GM23338 (cell line): ENCODE data around the gene ZNF778. TPM values are rescaled to one million over a fixed set of nuclear protein-coding genes. Genes with fewer than 3 reads are reported as not detected.
A peak's percentile ranks its signal among the peaks of the same experiment; 100 is the strongest.

Source experiments
- ATAC-seq: fragments of 200-7000 bp; cut with Tn5 transposase; 3 replicates; pipeline ENCODE4 v1.9.1; 2020
- DNase-seq: peaks from one replicate; pipeline ENCODE4 v3.0.0-alpha.2; 2015; ENCODE audit warnings: low spot score
- H2AFZ ChIP-seq: fragments of 200-600 bp; sonication (generic); 2 replicates; pipeline ENCODE4 v1.8.0; 2016; ENCODE audit warnings: antibody characterized with exemption, mild to moderate bottlenecking, moderate library complexity
- H3F3A ChIP-seq: fragments of 200-600 bp; sonication (generic); replicated peaks from 2 replicates; pipeline ENCODE4 v1.8.0; 2017; ENCODE audit warnings: antibody characterized with exemption, mixed run types, low read depth
- H3K27ac ChIP-seq: fragments of 200-600 bp; sonication (generic); 2 replicates; pipeline ENCODE4 v1.6.1; 2016; ENCODE audit warnings: low read depth
- H3K27me3 ChIP-seq: fragments of 200-600 bp; sonication (generic); 2 replicates; pipeline ENCODE4 v1.8.0; 2016; ENCODE audit warnings: mild to moderate bottlenecking, mixed run types, moderate library complexity; ENCODE audit not compliant: insufficient read depth
- H3K36me3 ChIP-seq: fragments of 200-600 bp; sonication (generic); 2 replicates; pipeline ENCODE4 v1.8.0; 2016; ENCODE audit warnings: mild to moderate bottlenecking; ENCODE audit not compliant: insufficient read depth
- H3K4me1 ChIP-seq: fragments of 200-600 bp; sonication (generic); 2 replicates; pipeline ENCODE4 v1.8.0; 2016; ENCODE audit warnings: mild to moderate bottlenecking, moderate library complexity; ENCODE audit not compliant: insufficient read depth
- H3K4me2 ChIP-seq: fragments of 200-600 bp; sonication (generic); 2 replicates; pipeline ENCODE4 v1.7.1; 2017; ENCODE audit warnings: mixed run types
- H3K4me3 ChIP-seq: fragments of 200-600 bp; sonication (generic); 2 replicates; pipeline ENCODE4 v1.6.1; 2016; ENCODE audit warnings: mixed run types
- H3K79me2 ChIP-seq: fragments of 200-600 bp; sonication (generic); replicated peaks from 2 replicates; pipeline ENCODE4 v1.8.0; 2017; ENCODE audit warnings: mild to moderate bottlenecking; ENCODE audit not compliant: insufficient read depth
- H3K9me2 ChIP-seq: fragments of 200-600 bp; sonication (generic); 2 replicates; pipeline ENCODE4 v1.8.0; 2017; ENCODE audit not compliant: insufficient read depth
- H4K20me1 ChIP-seq: fragments of 200-600 bp; sonication (generic); replicated peaks from 2 replicates; pipeline ENCODE4 v1.8.0; 2017; ENCODE audit warnings: mild to moderate bottlenecking; ENCODE audit not compliant: insufficient read depth
- H3K27ac Mint-ChIP-seq: 2 replicates; pipeline ENCODE4 v1.8.0; 2020; ENCODE audit warnings: inconsistent platforms, mild to moderate bottlenecking, moderate library complexity, mixed read lengths
- H3K27me3 Mint-ChIP-seq: 3 replicates; pipeline ENCODE4 v1.8.0; 2022; ENCODE audit warnings: low read depth, mild to moderate bottlenecking, moderate library complexity, mixed read lengths, inconsistent platforms; ENCODE audit not compliant: insufficient read depth, poor library complexity
- H3K36me3 Mint-ChIP-seq: 3 replicates; pipeline ENCODE4 v1.8.0; 2021; ENCODE audit warnings: low read depth, mild to moderate bottlenecking, inconsistent platforms, moderate library complexity, mixed read lengths
- H3K4me1 Mint-ChIP-seq: 3 replicates; pipeline ENCODE4 v1.8.0; 2020; ENCODE audit warnings: mild to moderate bottlenecking, inconsistent platforms, mixed read lengths
- H3K4me3 Mint-ChIP-seq: 3 replicates; pipeline ENCODE4 v1.8.0; 2021; ENCODE audit warnings: moderate library complexity, mild to moderate bottlenecking, inconsistent platforms, mixed read lengths
- H3K9me3 Mint-ChIP-seq: 3 replicates; pipeline ENCODE4 v1.8.0; 2020; ENCODE audit warnings: moderate library complexity, mild to moderate bottlenecking, inconsistent platforms, mixed read lengths
- CREB1 ChIP-seq: fragments of 250-450 bp; sonication (Bioruptor Pico); IDR thresholded peaks from 2 replicates; pipeline ENCODE4 v1.5.0; 2020; ENCODE audit warnings: low read depth, mild to moderate bottlenecking, moderate library complexity
- CTCF ChIP-seq, 2 experiments: fragments of 200-600 bp in 1 of 2; sonication (generic) in 1 of 2; conservative IDR thresholded peaks; 2 replicates each; pipeline versions ENCODE4 v1.5.1 to v1.6.1; 2016 to 2017; ENCODE audit warnings: antibody characterized with exemption in 2 of 2, low read depth in 2 of 2, mild to moderate bottlenecking in 2 of 2, moderate library complexity in 1 of 2
- ETS1 ChIP-seq: IDR thresholded peaks from 2 replicates; pipeline ENCODE4 v1.6.1; 2016; ENCODE audit warnings: antibody characterized with exemption
- EZH2 ChIP-seq: fragments of 200-600 bp; sonication (generic); IDR thresholded peaks from one replicate; pipeline ENCODE4 v1.8.0; 2017; ENCODE audit warnings: antibody characterized with exemption, mild to moderate bottlenecking, low read depth; ENCODE audit not compliant: unreplicated experiment
- EZH2phosphoT487 ChIP-seq: fragments of 200-600 bp; sonication (generic); IDR thresholded peaks from one replicate; pipeline ENCODE4 v1.8.1; 2018; ENCODE audit warnings: antibody characterized with exemption; ENCODE audit not compliant: unreplicated experiment
- JUNB ChIP-seq: IDR thresholded peaks from one replicate; pipeline ENCODE4 v1.6.1; 2016; ENCODE audit warnings: antibody characterized with exemption; ENCODE audit not compliant: unreplicated experiment
- NANOG ChIP-seq: IDR thresholded peaks from 2 replicates; pipeline ENCODE4 v1.6.1; 2016; ENCODE audit warnings: antibody characterized with exemption, borderline replicate concordance
- POLR2AphosphoS5 ChIP-seq: IDR thresholded peaks from 2 replicates; pipeline ENCODE4 v1.6.1; 2016; ENCODE audit warnings: antibody characterized with exemption, low read depth
- REST ChIP-seq: IDR thresholded peaks from one replicate; pipeline ENCODE4 v1.6.1; 2018; ENCODE audit warnings: antibody characterized with exemption; ENCODE audit not compliant: unreplicated experiment
- STAT1 ChIP-seq: IDR thresholded peaks from one replicate; pipeline ENCODE4 v1.6.1; 2016; ENCODE audit warnings: antibody characterized with exemption; ENCODE audit not compliant: unreplicated experiment
- ZNF114 ChIP-seq: fragments of 250-450 bp; sonication (Bioruptor Pico); IDR thresholded peaks from 2 replicates; pipeline ENCODE4 v1.5.0; 2020; ENCODE audit warnings: mild to moderate bottlenecking, moderate library complexity
- ZNF331 ChIP-seq: fragments of 250-450 bp; sonication (Bioruptor Pico); IDR thresholded peaks from 2 replicates; pipeline ENCODE4 v1.5.0; 2020; ENCODE audit warnings: low read depth, mild to moderate bottlenecking, moderate library complexity
- ZNF462 ChIP-seq: fragments of 250-450 bp; sonication (Bioruptor Pico); IDR thresholded peaks from 2 replicates; pipeline ENCODE4 v1.5.0; 2020; ENCODE audit warnings: mild to moderate bottlenecking, moderate library complexity
- polyA plus RNA-seq: library from polyadenylated mRNA; unstranded; fragments of >200 nt; fragmentation: Nextera tagmentation; extraction: Ambion mirVana; gene quantifications from 2 replicates; pipeline ENCODE4 v1.2.1, GENCODE V29; 2016
- total RNA-seq: library from RNA; depleted of rRNA; stranded (reverse); fragments of >200 nt; shearing (Covaris generic); gene quantifications from 2 replicates; pipeline ENCODE4 v1.2.3, GENCODE V29; 2014

ZNF778 gene
- total and polyA plus RNA-seq, 2 experiments from 2014 or later: 7.9 to 43.4 TPM

GRCh38 chr16:89199241-89200123 lies 18.0 kb upstream of the ZNF778 start:
- Histone ChIP-seq H3K27me3 (peaks cover 36% of the 10 kb centered on the region), H3K4me3 (peak overlapping the region; percentile 66), H3K4me2 (peak overlapping the region; percentile 88), H3K4me1 (peaks cover 7% of the 10 kb centered on the region; the same call in 1 of the 2 replicates), H4K20me1 (no peaks in the 10 kb centered on the region), H2AFZ (no peak overlapping the region), H3K36me3 (no peaks in the 10 kb centered on the region), H3K9me2 (no peaks in the 10 kb centered on the region), H3K79me2 (no peaks in the 10 kb centered on the region), H3F3A (0 out of 2 replicates have a peak, but pooled peaks cover 6% of the 10 kb centered on the region), H3K27ac (no peak overlapping the region)
- H3K4me1 Mint-ChIP-seq: peaks cover 5% of the 10 kb centered on the region; the same call in 2 of the 3 replicates
- DNase-seq (no peak), ATAC-seq (no peak)
- peaks cover 7% of the 10 kb centered on the region; the same call in 2 of the 3 replicates for H3K9me3 Mint-ChIP-seq
- no peak overlapping the region for H3K27ac Mint-ChIP-seq
- TF ChIP-seq CREB1 (CRISPR knock-in tag) (no peak), ZNF331 (CRISPR knock-in tag) (no peak), ZNF114 (CRISPR knock-in tag) (no peak), ZNF462 (CRISPR knock-in tag) (no peak), ETS1 (no peak), EZH2 (no peak), STAT1 (no peak), CTCF (conservative IDR thresholded peaks at IDR 0.05; ENCODE audit: low read depth in 2 of 2) (no peak), JUNB (no peak), REST (no peak), POLR2AphosphoS5 (no peak), NANOG (no peak), EZH2phosphoT487 (no peak)
- H3K4me3 Mint-ChIP-seq: peak overlapping the region; percentile 73
- H3K27me3 Mint-ChIP-seq: peaks cover 38% of the 10 kb centered on the region
- H3K36me3 Mint-ChIP-seq: peaks cover 2% of the 10 kb centered on the region; the same call in 1 of the 3 replicates
